MM.1S (cell line): ENCODE measurements around the gene KRTAP10-2.

Source experiments
- CTCF ChIP-seq: fragments of 300-600 bp; sonication (generic); IDR thresholded peaks from 2 replicates; pipeline ENCODE4 v1.5.1; 2016; ENCODE audit warnings: antibody characterized with exemption, low read length, mixed read lengths
- EZH2 ChIP-seq: fragments of 300-600 bp; sonication (generic); optimal IDR thresholded peaks from 2 replicates; pipeline ENCODE3; 2017; ENCODE audit warnings: low read depth, mild to moderate bottlenecking, antibody characterized with exemption, low read length, mixed read lengths

- TF ChIP-seq CTCF (no peak), EZH2 (no peak)
Measured at GRCh38 chr21:44579056-44579832, 27.9 kb upstream of the KRTAP10-2 start.
